Stomach (tissue), 9 donors: ENCODE data around the gene PSEN1. TPM values are rescaled to one million over a fixed set of nuclear protein-coding genes. Genes with fewer than 3 reads are reported as not detected.

ENCODE experiments used
- DNase-seq, 2 donors: peaks; one replicate each; pipeline versions ENCODE4 v3.0.0 to v3.0.0-alpha.2; 2013 to 2019
- H3K27ac ChIP-seq, 5 donors: fragments of 200-600 bp in 4 of 5; sonication (generic) in 4 of 5; one replicate each; pipeline ENCODE4 v1.5.1; 2013 to 2019; ENCODE audit warnings: mild to moderate bottlenecking in 1 of 5, moderate library complexity in 1 of 5
- H3K27me3 ChIP-seq, 3 donors: fragments of 200-600 bp; sonication (generic); one replicate each; pipeline ENCODE4 v1.5.1; 2017 to 2019; ENCODE audit warnings: mixed run types in 1 of 3
- H3K36me3 ChIP-seq, 4 donors: fragments of 200-600 bp; sonication (generic); 1 replicate in 3 of 4; 2 replicates in 1 of 4; pipeline ENCODE4 v1.5.1; 2016 to 2019
- H3K4me1 ChIP-seq, 4 donors: fragments of 200-600 bp; sonication (generic); one replicate each; pipeline ENCODE4 v1.5.1; 2016 to 2019
- H3K4me3 ChIP-seq, 4 donors: fragments of 200-600 bp; sonication (generic) in 3 of 4; one replicate each; pipeline ENCODE4 v1.5.1; 2016 to 2019; ENCODE audit warnings: mild to moderate bottlenecking in 1 of 4
- H3K9me3 ChIP-seq, 4 donors: fragments of 200-600 bp; sonication (generic); one replicate each; pipeline ENCODE4 v1.5.1; 2016 to 2019
- CTCF ChIP-seq, 7 experiments: fragments of 450-650 bp in 4 of 7; fragments of 200-600 bp in 3 of 7; sonication (generic) in 3 of 7; IDR thresholded peaks; one replicate each; pipeline ENCODE4 v1.5.1; 2016 to 2019; ENCODE audit warnings: antibody characterized with exemption in 7 of 7, control low read depth in 2 of 7, mild to moderate bottlenecking in 1 of 7
- EP300 ChIP-seq: sonication (generic); formaldehyde crosslinking; IDR thresholded peaks from one replicate; pipeline ENCODE4 v1.6.1; 2017; ENCODE audit warnings: antibody characterized with exemption
- POLR2A ChIP-seq, 4 donors: fragments of 450-650 bp; IDR thresholded peaks; one replicate each; pipeline ENCODE4 v1.6.1; 2016; ENCODE audit warnings: antibody characterized with exemption in 4 of 4, control low read depth in 2 of 4, mild to moderate bottlenecking in 1 of 4, moderate library complexity in 1 of 4
- POLR2AphosphoS5 ChIP-seq, 3 donors: sonication (generic); formaldehyde crosslinking; IDR thresholded peaks; one replicate each; pipeline ENCODE4 v1.6.1; 2016; ENCODE audit warnings: antibody characterized with exemption in 3 of 3
- WGBS, 5 donors: extraction: QIAGEN DNeasy Blood & Tissue Kit in 3 of 5; methylation state at CpG; one replicate each; pipeline versions ENCODE4 v1.1.5 to v1.1.7; 2013 to 2018; 5-methylcytosine and 5-hydroxymethylcytosine counted together
- intact Hi-C: fragments of 100-400 bp; cut with DNase I; formaldehyde crosslinking; loops from one replicate; pipeline ENCODE4 v1.15.1; 2023; ENCODE audit warnings: low total_unique reads
- polyA plus RNA-seq, 3 donors: library from polyadenylated mRNA; stranded (reverse); fragments of 200-250 nt; gene quantifications; one replicate each; pipeline ENCODE4 v1.2.3, GENCODE V29; 2013
- total RNA-seq, 5 donors: library from RNA; depleted of rRNA; stranded (reverse); fragments of >200 nt; gene quantifications; one replicate each; pipeline versions ENCODE4 v1.1.0 to v1.2.3, GENCODE V29; 2014 to 2016
- donor health status: healthy with polysubstance abuse.
- donor health status: Bipolar disorder and iron deficiency.
- donor health status: healthy.

PSEN1 gene
- total and polyA plus RNA-seq, 8 donors = 5.8 to 89.8 (median 18.7) TPM

GRCh38 chr14:73227812-73228781, 91.8 kb downstream of the PSEN1 start:
- WGBS, 5 donors = 42 to 52% (median 47%) methylated on average over 25 of the region's 25 CpGs
- no peaks in the 10 kb centered on the region for H3K27me3 ChIP-seq
- H3K36me3 ChIP-seq = peaks cover 0 to 42% (median 18%) of the 10 kb centered on the region in 4 donors
- H3K4me1 ChIP-seq = peaks cover 12 to 33% (median 18%) of the 10 kb centered on the region in 4 donors
- no peaks in the 10 kb centered on the region for H3K9me3 ChIP-seq
- H3K4me3 ChIP-seq = peak overlapping the region in 1 of 4 donors; percentile 8
- no peak for TF ChIP-seq POLR2A (IDR thresholded peaks at IDR 0.05)
- peak in 1 of 2 donors; percentile 78 for DNase-seq
- intact Hi-C loops = no loop called here
- H3K27ac ChIP-seq = peak overlapping the region in 3 of 5 donors; percentile 54 to 64 (median 58)

- intact Hi-C loops = no loop called here
- Histone ChIP-seq H3K9me3 (no peaks in the 10 kb centered on the region), H3K27ac (no peak overlapping the region), H3K4me3 (no peak overlapping the region), H3K36me3 (peaks cover 0 to 34% (median 10%) of the 10 kb centered on the region in 4 donors), H3K27me3 (peaks cover 0 to 16% (median 0%) of the 10 kb centered on the region in 3 donors), H3K4me1 (peaks cover 12 to 26% (median 15%) of the 10 kb centered on the region in 4 donors)
- whole genome bisulfite sequencing, 5 donors = 87 to 95% (median 92%) methylated on average over 6 of the region's 6 CpGs
- DNase-seq = no peak
- TF ChIP-seq POLR2A (IDR thresholded peaks at IDR 0.05) (no peak), CTCF (IDR thresholded peaks at IDR 0.05) (no peak), EP300 (no peak), POLR2AphosphoS5 (IDR thresholded peaks at IDR 0.05) (no peak)
These were observed 93.7 kb downstream of the PSEN1 start for GRCh38 chr14:73230051-73230450.

GRCh38 chr14:73231981-73232851, 95.9 kb downstream of the PSEN1 start:
- DNase-seq = peak in 1 of 2 donors; percentile 70
- Histone ChIP-seq H3K4me3 (no peak overlapping the region), H3K4me1 (peaks cover 12 to 43% (median 25%) of the 10 kb centered on the region in 4 donors), H3K9me3 (no peaks in the 10 kb centered on the region), H3K27ac (no peak overlapping the region), H3K36me3 (peaks cover 0 to 19% (median 6%) of the 10 kb centered on the region in 4 donors), H3K27me3 (peaks cover 0 to 37% (median 4%) of the 10 kb centered on the region in 3 donors)
- intact Hi-C loops = no loop called here
- TF ChIP-seq CTCF (IDR thresholded peaks at IDR 0.05) = peak in 3 of 7 experiments; percentile 18 to 28 (median 20)
- TF ChIP-seq POLR2A (IDR thresholded peaks at IDR 0.05) = no peak
- WGBS, 5 donors = 56 to 65% (median 60%) methylated on average over 18 to 19 of the region's 19 CpGs

- no peaks in the 10 kb centered on the region for H3K9me3 ChIP-seq
- H3K36me3 ChIP-seq = peaks cover 0 to 13% (median 4%) of the 10 kb centered on the region in 4 donors
- peaks cover 18 to 43% (median 29%) of the 10 kb centered on the region in 4 donors for H3K4me1 ChIP-seq
- H3K27me3 ChIP-seq = peaks cover 0 to 44% (median 12%) of the 10 kb centered on the region in 3 donors
- no peak for TF ChIP-seq EP300
- no peak for TF ChIP-seq CTCF (IDR thresholded peaks at IDR 0.05)
- no peak for TF ChIP-seq POLR2A (IDR thresholded peaks at IDR 0.05)
- no peak for TF ChIP-seq POLR2AphosphoS5 (IDR thresholded peaks at IDR 0.05)
- intact Hi-C loops = no loop called here
- H3K27ac ChIP-seq = no peak overlapping the region
- no peak for DNase-seq
- 63 to 74% (median 72%) methylated on average over 8 of the region's 8 CpGs for WGBS, 5 donors
- H3K4me3 ChIP-seq = no peak overlapping the region
These were observed 96.7 kb downstream of the PSEN1 start for GRCh38 chr14:73232984-73233383.
